Endodermal cell (in vitro differentiated cells): ENCODE results near the gene PLXNA2. TPM values are rescaled to one million over a fixed set of nuclear protein-coding genes. Genes with fewer than 3 reads are reported as not detected.

ENCODE experiments used
- DNase-seq: peaks from one replicate; pipeline ENCODE4 v3.0.0-alpha.2; 2017
- H3K27ac ChIP-seq: 2 replicates; pipeline ENCODE4 v1.5.1; 2013; ENCODE audit warnings: mild to moderate bottlenecking, low read depth, low read length, moderate library complexity
- H3K27me3 ChIP-seq: 2 replicates; pipeline ENCODE4 v1.6.1; 2013; ENCODE audit warnings: mild to moderate bottlenecking, low read length, moderate library complexity; ENCODE audit not compliant: insufficient read depth, control insufficient read depth, poor library complexity, severe bottlenecking
- H3K36me3 ChIP-seq: 2 replicates; pipeline ENCODE4 v1.7.0; 2013; ENCODE audit warnings: mild to moderate bottlenecking, low read length, moderate library complexity; ENCODE audit not compliant: control insufficient read depth, insufficient read depth
- H3K4me1 ChIP-seq: one replicate; pipeline ENCODE4 v1.7.0; 2013; ENCODE audit warnings: low read length; ENCODE audit not compliant: control insufficient read depth, insufficient read depth
- H3K4me3 ChIP-seq: 2 replicates; pipeline ENCODE4 v1.5.1; 2013; ENCODE audit warnings: mild to moderate bottlenecking, low read length, moderate library complexity
- H3K9ac ChIP-seq: 2 replicates; pipeline ENCODE4 v1.6.1; 2013; ENCODE audit warnings: mild to moderate bottlenecking, low read length, moderate library complexity; ENCODE audit not compliant: poor library complexity, severe bottlenecking; ENCODE audit errors: extremely low read depth
- H3K9me3 ChIP-seq: 2 replicates; pipeline ENCODE4 v1.6.1; 2013; ENCODE audit warnings: mild to moderate bottlenecking, low read length, moderate library complexity; ENCODE audit not compliant: control insufficient read depth
- H3K27ac Mint-ChIP-seq: 2 replicates; pipeline ENCODE4 v1.8.0; 2020; ENCODE audit warnings: mixed read lengths
- H3K27me3 Mint-ChIP-seq: 2 replicates; pipeline ENCODE4 v1.8.0; 2021; ENCODE audit warnings: mild to moderate bottlenecking, mixed read lengths; ENCODE audit not compliant: insufficient read depth
- H3K36me3 Mint-ChIP-seq: 2 replicates; pipeline ENCODE4 v1.8.0; 2020; ENCODE audit warnings: low read depth, mixed read lengths
- H3K4me1 Mint-ChIP-seq: 2 replicates; pipeline ENCODE4 v1.8.0; 2020; ENCODE audit warnings: mixed read lengths
- H3K4me3 Mint-ChIP-seq: 2 replicates; pipeline ENCODE4 v1.8.0; 2020; ENCODE audit warnings: mild to moderate bottlenecking, moderate library complexity, mixed read lengths
- H3K9me3 Mint-ChIP-seq: 2 replicates; pipeline ENCODE4 v1.8.0; 2020; ENCODE audit warnings: mild to moderate bottlenecking, mixed read lengths
- CTCF ChIP-seq: fragments of 200-600 bp; sonication (generic); conservative IDR thresholded peaks from 2 replicates; pipeline ENCODE4 v1.5.0; 2021; ENCODE audit warnings: antibody characterized with exemption, mild to moderate bottlenecking
- WGBS, 2 experiments: methylation state at CpG; one replicate each; pipeline versions ENCODE4 v1.1.5 to v1.1.7; 2013; ENCODE audit warnings: missing lambda C conversion rate in 2 of 2, mixed read lengths in 1 of 2; ENCODE audit not compliant: insufficient coverage in 1 of 2, insufficient read length in 1 of 2; 5-methylcytosine and 5-hydroxymethylcytosine counted together
- total RNA-seq, 2 donors: library from RNA; stranded (reverse); fragmentation: NEBNext Ultra II Directional in 1 of 2; extraction: Animal tissue kit (Norgen Biotek cat#: 25700) in 1 of 2; gene quantifications; 2 replicates in 1 of 2; 3 replicates in 1 of 2; pipeline ENCODE4 v1.2.1, GENCODE V29; 2021

PLXNA2 gene
- total RNA-seq, 2 donors from 2014 or later = 61.2 to 86.1 TPM

- Histone ChIP-seq H3K9me3 (no peaks in the 10 kb centered on the region), H3K27me3 (no peaks in the 10 kb centered on the region), H3K9ac (peak overlapping the region; percentile 14), H3K27ac (no peak overlapping the region), H3K4me1 (peaks cover 36% of the 10 kb centered on the region), H3K4me3 (no peak overlapping the region), H3K36me3 (peaks cover 76% of the 10 kb centered on the region)
- Mint-ChIP-seq H3K27ac (peak overlapping the region; percentile 69), H3K36me3 (peaks cover 6% of the 10 kb centered on the region), H3K27me3 (peaks cover 2% of the 10 kb centered on the region), H3K4me3 (no peak overlapping the region), H3K4me1 (peaks cover 27% of the 10 kb centered on the region), H3K9me3 (no peaks in the 10 kb centered on the region)
- no peak for TF ChIP-seq CTCF
- peak; percentile 72 for DNase-seq
- 83 to 88% methylated on average over 4 to 9 of the region's 9 CpGs for WGBS, 2 experiments
Measured at GRCh38 chr1:208149776-208150514, 94.2 kb downstream of the PLXNA2 start.

GRCh38 chr1:208149213-208149612, 95.0 kb downstream of the PLXNA2 start:
- Histone ChIP-seq H3K36me3 (peaks cover 74% of the 10 kb centered on the region), H3K4me3 (no peak overlapping the region), H3K27me3 (no peaks in the 10 kb centered on the region), H3K9me3 (no peaks in the 10 kb centered on the region), H3K27ac (no peak overlapping the region), H3K4me1 (peaks cover 30% of the 10 kb centered on the region), H3K9ac (no peak overlapping the region)
- H3K36me3 Mint-ChIP-seq = peaks cover 8% of the 10 kb centered on the region
- H3K9me3 Mint-ChIP-seq = no peaks in the 10 kb centered on the region
- no peak for DNase-seq
- no peak overlapping the region for H3K4me3 Mint-ChIP-seq
- H3K4me1 Mint-ChIP-seq = peaks cover 25% of the 10 kb centered on the region
- no peaks in the 10 kb centered on the region for H3K27me3 Mint-ChIP-seq
- no peak for TF ChIP-seq CTCF
- no peak overlapping the region for H3K27ac Mint-ChIP-seq

- Mint-ChIP-seq H3K4me3 (no peak overlapping the region), H3K27me3 (no peaks in the 10 kb centered on the region), H3K9me3 (no peaks in the 10 kb centered on the region), H3K36me3 (peaks cover 6% of the 10 kb centered on the region), H3K4me1 (peaks cover 23% of the 10 kb centered on the region), H3K27ac (no peak overlapping the region)
- no peak overlapping the region for H3K4me3 ChIP-seq
- H3K27me3 ChIP-seq = no peaks in the 10 kb centered on the region
- H3K36me3 ChIP-seq = peaks cover 79% of the 10 kb centered on the region
- TF ChIP-seq CTCF = no peak
- H3K9ac ChIP-seq = no peak overlapping the region
- H3K27ac ChIP-seq = no peak overlapping the region
- WGBS, 2 experiments = 97% methylated on average over 4 of the region's 4 CpGs
- H3K9me3 ChIP-seq = no peaks in the 10 kb centered on the region
- peaks cover 23% of the 10 kb centered on the region for H3K4me1 ChIP-seq
- DNase-seq = no peak
Measured at GRCh38 chr1:208148380-208148779, 95.8 kb downstream of the PLXNA2 start.
